Stimulated activated CD4-positive, alpha-beta T cell treated with anti-CD3 and anti-CD28 coated beads, Interleukin-15, amount 100 ng/mL, for 48 hours (primary cell): ENCODE data around the gene IL12RB2.

Experiments
- DNase-seq, 2 donors: peaks; one replicate each; pipeline ENCODE4 v3.0.0-alpha.2; 2020; ENCODE audit warnings: low read depth in 2 of 2

IL12RB2 gene

DNA sequence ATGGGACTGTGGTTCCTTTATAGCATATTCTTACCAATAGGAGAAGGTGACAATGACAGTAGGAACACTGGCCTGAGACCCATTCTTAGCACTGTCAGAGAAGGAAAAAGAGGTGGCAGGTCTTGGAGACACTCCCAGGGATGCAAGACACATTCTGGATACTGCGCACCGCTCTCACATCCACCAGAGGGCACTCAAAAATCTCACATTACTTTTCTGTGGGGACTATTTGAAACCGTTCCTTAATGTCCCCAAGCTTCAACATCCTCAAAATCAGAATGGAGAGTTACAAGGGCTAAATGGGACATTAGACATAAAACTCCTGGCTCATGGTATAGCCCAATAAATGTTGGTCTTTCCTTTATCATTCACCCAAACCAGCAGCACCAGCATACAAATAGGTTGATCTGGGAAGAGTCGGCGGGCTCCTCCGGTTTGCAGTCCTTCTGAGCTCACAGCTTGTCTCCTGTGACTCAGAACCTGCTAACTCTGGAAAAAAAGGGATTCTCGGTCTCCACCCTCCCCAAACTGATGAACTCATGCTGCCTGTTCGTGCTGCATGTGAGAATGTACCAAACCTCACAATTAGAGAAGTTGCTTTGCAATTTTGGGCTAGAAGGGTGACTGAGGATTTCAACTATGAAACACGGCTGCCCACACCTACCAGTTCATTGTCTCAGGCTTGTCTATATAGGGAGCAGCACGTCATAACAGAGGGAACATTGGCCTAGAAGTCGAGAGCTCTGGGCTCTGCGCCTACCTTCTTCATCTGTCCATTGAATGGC is 40.2 kb downstream of the IL12RB2 start:
- no peak for DNase-seq

DNA sequence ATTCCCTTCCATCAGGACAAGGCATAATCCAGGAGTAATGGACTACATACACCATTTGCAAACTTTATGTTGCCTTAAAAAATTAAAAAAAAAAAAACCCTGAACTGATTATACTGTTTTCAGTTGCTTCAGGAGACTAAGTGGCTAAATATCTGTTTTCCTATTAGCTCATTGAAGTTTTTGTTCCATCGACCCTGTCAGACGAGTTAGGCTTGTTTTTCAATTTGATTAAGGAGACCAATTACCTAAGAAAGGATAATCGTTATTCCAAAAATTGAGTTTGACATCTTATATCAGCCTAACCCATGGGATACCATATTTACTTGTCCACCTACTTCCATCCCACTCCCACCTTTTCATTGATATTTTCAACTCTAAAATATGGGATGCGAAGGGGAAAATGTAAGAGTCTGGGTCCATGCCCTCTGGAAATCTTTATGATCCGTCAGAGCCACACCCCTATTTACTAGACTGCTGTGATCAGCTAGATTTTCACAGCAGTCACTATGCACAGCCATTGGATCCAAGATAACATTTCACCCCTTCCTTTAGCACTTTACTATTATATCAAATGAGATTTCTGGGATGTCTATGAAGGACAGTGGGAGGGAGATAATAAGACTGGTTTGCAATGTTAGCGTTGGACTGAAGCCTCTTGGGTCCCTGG is 41.0 kb downstream of the IL12RB2 start:
- DNase-seq = no peak

DNA sequence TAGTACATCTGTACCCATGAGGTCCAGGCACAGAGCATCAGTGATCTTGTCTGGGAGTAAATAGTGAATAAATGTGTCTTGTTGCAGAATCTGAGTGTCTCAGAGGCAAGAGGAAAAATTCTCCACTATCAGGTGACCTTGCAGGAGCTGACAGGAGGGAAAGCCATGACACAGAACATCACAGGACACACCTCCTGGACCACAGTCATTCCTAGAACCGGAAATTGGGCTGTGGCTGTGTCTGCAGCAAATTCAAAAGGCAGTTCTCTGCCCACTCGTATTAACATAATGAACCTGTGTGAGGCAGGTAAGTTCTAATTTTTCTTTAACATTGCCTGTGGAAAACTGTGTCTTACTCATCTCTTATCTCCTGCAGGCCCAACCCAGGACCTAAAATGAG is 43.1 kb downstream of the IL12RB2 start:
- no peak for DNase-seq

DNA sequence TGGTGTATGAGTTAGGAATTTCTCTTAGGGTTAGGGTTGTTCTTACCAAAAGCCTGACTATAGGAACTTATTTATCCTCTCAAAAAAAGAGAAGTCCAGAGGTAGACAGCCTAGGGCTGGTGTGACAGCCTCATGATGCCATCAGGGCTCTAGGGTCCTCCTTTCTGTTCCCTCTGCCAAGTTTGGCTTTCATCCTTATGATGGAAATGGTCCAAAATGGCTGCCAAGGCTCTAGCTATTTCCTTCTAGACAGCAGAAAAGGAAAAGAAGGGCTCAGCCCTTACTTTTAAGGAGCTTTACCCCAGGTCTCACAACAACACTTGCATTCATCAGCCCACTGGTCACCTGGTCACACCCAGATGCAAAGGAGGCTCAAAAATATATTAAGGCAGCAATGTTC is 44.5 kb downstream of the IL12RB2 start:
- no peak for DNase-seq

DNA sequence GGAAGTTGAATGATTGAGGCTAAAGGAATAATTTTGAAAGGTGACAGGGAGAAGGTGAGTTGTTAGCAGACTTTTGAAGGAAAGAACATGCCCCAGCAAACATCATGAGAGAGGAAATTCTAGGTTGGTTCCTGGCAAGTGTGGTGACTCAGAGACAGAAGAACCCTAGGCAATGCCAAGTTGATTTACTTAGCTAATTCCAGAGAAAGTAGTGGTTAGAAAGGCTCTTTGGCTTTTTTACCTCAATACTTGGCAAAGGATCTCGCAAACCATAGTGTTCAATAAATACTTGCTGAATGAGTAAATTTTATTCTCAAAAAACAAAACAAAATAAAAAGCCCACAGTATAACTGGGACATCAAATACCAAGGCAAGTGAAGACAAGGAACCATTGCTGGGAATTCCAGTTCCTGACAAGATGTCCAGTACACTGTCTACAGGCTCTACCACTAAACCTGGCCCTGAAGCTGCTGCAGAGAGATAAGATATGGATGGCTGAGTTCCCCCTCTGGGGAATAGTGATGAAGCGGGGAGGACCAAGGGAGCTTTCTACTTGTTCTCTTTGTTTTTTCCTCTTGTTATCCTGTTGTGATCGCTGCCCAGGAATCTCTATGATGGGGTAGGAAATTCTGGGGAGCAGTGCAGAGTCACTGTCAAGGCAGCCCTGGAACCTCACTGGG is 48.2 kb downstream of the IL12RB2 start:
- DNase-seq = no peak

DNA sequence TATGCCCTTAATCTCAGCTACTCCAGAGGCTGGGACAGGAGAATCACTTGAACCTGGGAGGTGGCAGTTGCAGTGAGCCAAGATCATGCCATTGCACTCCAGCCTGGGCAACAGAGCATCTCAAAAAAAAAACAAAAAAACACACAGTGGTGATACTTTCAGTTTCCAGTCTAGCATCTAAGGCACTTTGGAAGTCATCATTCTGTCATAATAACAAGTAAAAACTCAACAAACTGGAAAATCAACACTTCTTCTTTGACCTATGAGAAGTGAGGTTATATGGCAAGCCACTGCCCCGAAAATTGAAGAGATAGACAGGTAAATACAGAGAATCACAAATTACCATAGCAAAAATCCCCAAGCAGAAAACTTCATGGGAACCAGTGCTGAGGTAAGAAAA is 51.9 kb downstream of the IL12RB2 start:
- no peak for DNase-seq

DNA sequence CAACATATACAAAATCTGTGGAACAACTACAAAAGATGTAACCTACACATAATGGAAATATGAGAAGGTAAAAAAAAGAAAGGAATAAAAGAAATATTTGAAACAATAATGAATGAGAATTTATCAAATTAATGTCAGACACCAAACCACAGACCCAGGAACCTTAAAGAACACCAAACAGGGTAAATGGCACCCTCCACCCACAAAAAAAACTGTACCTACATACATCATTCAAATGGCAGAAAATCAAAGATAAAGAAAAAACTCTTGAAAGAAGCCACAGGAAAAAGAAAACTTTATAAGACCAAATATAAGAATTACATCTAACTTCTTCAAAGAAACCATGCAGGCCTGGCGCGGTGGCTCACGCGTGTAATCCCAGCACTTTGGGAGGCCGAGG is 54.0 kb downstream of the IL12RB2 start:
- no peak for DNase-seq

DNA sequence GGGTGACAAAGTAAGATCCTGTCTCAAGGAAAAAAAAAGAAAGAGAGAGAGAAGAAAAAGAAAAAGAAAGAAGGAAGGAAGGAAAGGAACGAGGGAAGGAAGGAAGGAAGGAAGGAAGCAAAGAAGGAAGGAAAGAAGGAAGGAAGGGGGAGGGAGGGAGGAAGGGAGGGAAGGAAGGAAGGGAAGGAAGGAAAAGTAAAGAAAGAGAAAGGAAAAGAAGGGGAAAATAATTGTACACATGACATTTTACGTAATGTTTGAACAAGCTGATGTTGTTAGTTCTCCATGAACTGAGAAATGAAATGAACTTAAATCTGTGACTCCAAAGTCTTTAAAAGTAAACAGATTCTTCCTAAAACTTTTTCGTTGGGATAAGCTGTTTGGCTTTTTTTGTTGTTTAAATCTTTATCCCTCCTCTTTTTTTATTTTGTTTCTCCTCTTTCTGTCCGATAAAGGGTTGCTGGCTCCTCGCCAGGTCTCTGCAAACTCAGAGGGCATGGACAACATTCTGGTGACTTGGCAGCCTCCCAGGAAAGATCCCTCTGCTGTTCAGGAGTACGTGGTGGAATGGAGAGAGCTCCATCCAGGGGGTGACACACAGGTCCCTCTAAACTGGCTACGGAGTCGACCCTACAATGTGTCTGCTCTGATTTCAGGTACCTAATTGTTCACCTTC is 59.8 kb downstream of the IL12RB2 start:
- DNase-seq = no peak

DNA sequence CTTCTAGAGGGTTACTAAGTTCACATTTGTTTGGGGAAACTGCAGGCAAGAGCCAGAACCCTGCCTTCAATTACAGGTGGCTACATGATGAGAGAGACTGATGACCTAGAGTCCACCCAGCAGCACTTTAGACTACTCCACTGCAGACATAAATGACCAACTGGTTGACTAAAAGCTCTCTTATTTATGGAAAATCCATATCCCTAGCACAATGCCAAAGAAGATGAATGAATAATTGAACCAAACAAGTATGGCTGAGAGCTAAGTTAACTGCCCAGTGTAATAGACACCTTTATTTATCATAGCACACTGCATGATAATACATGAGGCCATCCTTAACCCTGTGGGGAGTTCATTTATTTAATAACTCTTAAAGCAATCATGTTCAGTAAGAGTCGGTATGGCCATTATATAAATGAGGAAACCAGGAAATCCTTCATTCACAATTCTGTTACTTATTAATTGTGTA is 60.4 kb downstream of the IL12RB2 start:
- no peak for DNase-seq

DNA sequence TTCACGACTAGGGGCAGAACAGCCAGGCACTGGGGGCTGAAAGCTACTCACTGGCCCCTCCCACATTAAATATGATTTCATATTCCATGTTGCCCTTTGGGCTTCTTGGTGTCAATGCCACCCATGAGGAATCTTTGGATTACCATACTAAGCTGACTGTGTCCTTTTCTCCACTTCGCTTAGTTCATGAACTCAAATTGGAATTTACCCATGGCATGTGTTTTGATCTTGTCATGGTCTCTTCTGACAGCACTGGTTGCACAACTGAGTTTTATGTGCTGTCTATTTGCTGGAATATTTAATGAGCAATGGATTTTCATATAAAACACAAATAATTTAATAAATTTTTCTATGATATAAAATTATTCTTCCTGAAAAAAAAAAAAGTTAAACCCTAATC is 63.4 kb downstream of the IL12RB2 start:
- DNase-seq = no peak

DNA sequence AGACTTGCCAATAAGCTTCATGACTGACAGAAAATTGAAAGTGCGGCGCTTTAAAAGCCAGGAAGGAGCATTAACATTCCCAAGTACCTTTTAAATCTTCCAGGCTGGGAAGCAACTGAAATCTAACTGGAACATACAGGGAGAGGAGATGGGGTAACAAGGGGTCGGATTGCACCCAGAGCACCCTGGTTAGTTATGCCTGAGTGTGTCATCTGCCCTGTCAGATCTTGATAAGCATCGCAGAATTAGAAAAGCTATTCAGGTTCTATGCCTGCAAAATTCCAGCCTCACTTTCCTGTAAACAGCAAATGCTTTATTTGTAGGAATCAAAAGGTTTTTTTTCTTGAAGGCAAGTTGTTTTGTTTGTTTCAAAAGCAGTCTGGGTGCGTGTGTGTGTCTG is 64.0 kb downstream of the IL12RB2 start:
- DNase-seq = no peak

DNA sequence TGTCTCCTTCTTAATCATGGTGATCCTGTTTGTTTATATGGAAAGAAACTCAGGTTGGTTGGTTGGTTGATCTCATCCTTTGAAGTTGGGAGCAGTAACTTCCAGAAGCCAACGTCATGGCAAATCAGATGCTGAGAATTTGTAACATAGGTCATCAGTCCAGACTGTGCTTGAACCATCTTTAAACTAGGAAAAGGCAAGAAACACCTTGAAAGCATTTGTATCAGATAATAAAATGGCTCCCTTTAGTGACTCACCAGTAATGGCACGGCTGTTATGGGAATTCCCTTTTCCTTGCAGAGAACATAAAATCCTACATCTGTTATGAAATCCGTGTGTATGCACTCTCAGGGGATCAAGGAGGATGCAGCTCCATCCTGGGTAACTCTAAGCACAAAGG is 64.5 kb downstream of the IL12RB2 start:
- DNase-seq = no peak

DNA sequence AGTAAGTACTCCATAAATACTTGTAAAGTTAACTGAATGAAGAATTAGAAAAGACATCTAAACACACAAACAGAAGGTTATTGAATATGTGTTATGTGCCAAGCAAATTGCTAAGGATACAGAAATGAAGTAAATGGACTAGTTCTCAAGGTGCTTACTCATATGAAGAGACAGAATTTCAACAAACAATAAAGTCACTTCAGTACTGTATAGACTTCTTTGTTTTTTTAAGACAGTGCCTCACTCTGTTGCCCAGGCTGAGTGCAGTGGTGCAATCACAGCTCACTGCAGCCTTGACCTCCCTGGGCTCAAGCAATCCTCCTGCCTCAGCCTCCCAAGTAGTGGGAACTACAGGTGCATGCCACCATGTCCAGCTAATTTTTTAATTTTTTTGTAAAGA is 65.2 kb downstream of the IL12RB2 start:
- no peak for DNase-seq

DNA sequence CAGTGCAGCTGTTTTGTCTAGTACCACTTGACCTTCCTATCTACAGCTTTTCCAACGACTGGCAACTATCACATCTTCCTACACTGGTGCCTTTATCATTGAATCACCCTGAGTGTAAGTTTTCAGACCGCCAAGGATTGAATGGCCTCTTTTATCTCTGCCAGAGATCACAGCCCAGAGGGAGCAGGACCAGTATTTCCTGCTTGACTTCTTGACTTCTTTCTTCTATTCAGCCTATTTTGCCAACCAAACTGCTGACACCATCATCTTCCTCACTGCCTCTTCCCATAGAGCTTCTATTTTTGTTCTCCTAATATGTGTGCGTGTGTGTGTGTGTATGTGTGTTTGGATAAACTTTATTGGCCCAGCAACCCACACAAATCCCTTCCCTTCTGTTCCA is 68.7 kb downstream of the IL12RB2 start:
- no peak for DNase-seq

DNA sequence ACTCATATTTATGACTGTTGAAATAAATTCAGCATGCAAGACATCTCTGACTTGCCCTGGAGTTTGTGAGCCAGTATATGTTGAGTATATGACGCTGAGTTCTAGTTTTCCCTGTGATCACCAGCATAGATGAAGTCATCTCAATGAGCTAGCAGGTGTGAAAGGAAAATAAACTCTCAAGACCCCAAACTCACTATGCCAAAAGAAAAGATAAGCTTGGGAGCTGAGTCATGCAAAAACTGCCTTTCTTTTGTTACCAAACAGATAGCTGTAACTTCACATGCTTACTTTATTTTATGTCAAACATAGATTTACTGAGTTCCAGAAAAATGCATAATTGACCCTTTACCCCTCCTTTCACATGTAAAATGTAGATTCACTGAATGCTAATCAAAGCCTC is 69.6 kb downstream of the IL12RB2 start:
- no peak for DNase-seq

DNA sequence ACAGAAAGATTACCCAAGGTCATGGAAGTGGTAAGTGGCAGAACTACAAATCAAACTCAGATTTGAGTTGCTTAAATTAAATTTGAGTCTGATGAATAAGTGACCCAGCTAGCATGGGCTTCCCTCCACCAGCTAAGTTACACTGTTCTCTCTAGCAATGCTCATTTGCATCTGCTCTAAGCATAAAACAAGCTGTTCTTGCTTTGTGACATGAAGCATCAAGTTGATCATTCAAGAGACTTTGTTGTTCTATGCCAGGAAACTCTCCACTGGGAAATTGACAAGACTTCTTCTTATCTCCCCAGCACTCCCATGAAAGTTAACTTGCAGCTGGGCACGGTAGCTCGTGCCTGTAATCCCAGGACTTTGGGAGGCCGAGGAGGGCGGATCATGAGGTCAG is 73.5 kb downstream of the IL12RB2 start:
- DNase-seq = no peak

DNA sequence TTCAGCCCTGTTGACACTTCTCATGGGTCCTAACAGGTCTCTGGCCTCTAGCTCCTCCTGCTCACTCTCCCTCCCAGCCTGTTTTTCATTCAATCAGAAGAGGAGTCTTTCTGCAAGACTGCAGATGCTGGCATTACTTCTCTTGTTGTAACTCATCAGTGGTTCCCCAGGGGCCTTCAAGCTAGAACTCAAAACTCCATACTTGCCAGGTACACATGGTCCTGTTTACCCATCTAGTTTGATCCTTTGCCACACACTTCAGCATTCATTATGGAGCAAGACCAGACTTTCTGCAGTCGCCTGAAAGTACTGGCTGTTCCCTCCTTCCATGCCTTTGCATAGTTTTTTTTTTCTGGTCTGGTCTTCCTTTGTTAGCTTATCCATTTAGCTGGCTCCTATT is 74.6 kb downstream of the IL12RB2 start:
- DNase-seq = no peak

DNA sequence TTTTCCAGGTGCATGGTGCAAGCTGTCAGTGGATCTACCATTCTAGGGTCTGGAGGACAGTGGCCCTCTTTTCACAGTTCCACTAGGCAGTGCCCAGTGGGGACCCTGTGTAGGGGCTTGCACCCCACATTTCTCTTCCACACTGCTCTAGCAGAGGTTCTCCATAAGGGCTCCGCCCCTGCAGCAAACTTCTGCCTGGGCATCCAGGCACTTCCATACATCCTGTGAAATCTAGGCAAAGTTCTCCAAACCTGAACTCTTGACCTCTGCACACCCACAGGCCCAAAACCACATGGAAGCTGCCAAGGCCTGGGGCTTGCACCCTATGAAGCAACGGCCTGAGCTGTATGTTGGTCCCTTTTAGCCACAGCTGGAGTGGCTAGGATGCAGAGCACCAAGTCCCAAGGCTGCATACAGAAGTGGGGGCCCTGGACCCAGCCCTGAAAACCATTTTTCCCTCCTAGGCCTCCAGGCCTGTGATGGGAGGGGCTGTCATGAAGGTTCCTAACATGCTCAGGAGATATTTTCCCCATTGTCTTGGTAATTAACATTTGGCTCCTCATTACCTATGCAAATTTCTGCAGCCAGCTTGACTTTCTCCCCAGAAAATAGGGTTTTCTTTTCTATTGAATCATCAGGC is 76.4 kb downstream of the IL12RB2 start:
- no peak for DNase-seq

DNA sequence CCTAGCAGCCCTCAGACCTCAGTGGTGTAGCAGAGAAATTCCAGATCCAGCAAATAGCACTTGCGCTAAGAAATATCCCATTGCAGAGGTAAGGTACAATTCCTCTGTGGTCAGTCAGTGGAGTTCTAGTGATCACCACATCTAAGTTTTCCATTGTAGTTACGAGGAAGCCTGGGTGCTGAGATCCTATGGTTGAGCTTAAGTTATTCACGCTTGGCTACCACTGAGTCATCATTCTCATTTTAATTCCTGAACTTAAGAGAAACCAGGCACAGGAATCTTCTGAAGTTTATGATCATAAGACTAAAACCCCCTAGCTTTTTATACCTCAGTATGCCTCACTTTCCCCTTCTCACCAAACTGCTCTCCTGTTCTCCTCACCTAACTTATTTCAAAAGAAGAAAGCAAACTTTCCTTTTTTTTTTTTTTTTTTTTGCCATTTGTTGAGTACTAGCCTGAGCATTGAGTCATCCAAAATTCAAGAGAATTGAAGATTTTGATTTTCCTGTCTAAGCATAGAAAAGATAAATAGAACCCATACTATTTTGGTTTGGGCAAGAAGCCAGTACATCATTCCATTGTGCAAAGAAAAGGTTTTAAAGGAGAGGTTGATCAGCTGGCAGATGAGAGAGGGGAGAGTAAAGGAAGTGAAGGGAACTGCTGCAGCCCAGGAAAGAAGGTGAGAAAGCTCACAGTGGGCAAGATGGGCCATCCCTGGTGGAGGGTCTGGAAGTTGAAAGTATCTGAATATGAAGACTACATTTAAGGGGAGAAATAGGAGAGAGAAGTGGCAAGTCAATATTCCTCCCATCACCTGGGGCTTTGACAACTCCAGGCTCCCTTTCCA is 82.6 kb downstream of the IL12RB2 start:
- no peak for DNase-seq

DNA sequence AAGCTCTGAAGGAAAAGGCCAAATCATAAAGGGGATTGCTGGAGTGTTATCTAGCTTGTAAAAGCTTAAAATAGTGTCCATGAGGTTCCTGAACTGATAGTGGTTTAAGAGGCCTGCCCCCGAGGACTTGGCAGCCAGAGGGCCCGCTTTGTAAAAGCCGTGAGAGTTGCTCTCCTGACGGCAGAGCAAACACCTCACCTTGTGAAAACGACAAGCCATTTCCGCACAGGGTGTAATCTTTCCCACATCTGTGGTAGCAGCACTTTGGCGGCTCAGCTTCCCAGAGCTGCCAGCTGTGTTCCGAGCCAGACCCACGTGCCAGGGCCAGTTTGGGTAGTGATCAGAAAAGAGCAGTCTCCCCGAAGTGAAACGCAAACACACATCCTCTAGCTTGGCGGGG is 85.6 kb downstream of the IL12RB2 start:
- no peak for DNase-seq

DNA sequence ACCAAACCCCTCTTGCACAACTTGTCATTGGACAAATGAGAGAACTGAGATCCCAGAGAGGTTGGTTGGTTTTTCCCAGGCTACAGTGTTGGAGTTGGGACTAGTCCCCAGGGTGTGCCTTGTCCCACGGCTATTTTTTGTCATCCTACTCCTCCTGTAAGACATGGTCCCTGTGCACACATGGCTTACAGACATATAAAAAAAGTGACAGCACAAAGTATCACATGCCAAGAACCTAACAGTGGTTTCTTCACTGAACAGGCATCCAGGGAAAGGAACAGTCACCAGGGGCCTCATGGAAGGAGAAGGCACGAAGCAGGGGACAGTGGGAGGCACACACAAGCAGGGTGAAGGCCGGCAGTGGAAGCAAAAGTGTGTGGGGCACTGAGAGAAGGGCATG is 86.1 kb downstream of the IL12RB2 start:
- no peak for DNase-seq
